ENCODE measurements around the gene DCLK3.

GRCh38 chr3:36695113-36695768, 69.1 kb downstream of the DCLK3 start:
- TF ChIP-seq CTCF (IDR thresholded peaks at IDR 0.05) (no peak), EZH2 (IDR thresholded peaks at IDR 0.05; ENCODE audit: borderline replicate concordance, insufficient read depth, low read depth, low read length, poor library complexity, severe bottlenecking) (no peak)

Measured in B cell (primary cell).